HAP-1 (cell line): Measurements from ENCODE around the gene ATP1B3.

Experiments used
- DNase-seq, 2 experiments: peaks; one replicate each; pipeline ENCODE4 v3.0.0-alpha.2; 2016 to 2020; ENCODE audit warnings: low spot score in 2 of 2
- H3K27me3 ChIP-seq: fragments of 250-450 bp; sonication (Bioruptor Pico); 2 replicates; pipeline ENCODE4 v1.5.1; 2020; ENCODE audit warnings: low read depth, mild to moderate bottlenecking, moderate library complexity
- H3K36me3 ChIP-seq: fragments of 250-450 bp; sonication (Bioruptor Pico); replicated peaks from 2 replicates; pipeline ENCODE4 v1.5.1; 2020; ENCODE audit warnings: mild to moderate bottlenecking
- H3K4me1 ChIP-seq: fragments of 250-450 bp; sonication (Bioruptor Pico); 2 replicates; pipeline ENCODE4 v1.5.1; 2020; ENCODE audit warnings: mild to moderate bottlenecking
- H3K4me3 ChIP-seq: fragments of 250-450 bp; sonication (Bioruptor Pico); 2 replicates; pipeline ENCODE4 v1.5.1; 2020; ENCODE audit warnings: mild to moderate bottlenecking, moderate library complexity
- H3K9me3 ChIP-seq: fragments of 250-450 bp; sonication (Bioruptor Pico); 2 replicates; pipeline ENCODE4 v1.5.1; 2020; ENCODE audit warnings: mild to moderate bottlenecking, moderate library complexity
- in situ Hi-C: fragments of 300-500 bp; cut with MboI; formaldehyde crosslinking; loops from 3 replicates; pipeline ENCODE4 v1.14.3; 2020; ENCODE audit warnings: low sequenced_read_pairs, inconsistent platforms, mixed read lengths

The ATP1B3 gene

GRCh38 chr3:141929341-141929995, 53.0 kb downstream of the ATP1B3 start:
- H3K4me3 ChIP-seq: no peak overlapping the region
- H3K36me3 ChIP-seq: peaks cover 5% of the 10 kb centered on the region; the same call in 1 of the 2 replicates
- no peaks in the 10 kb centered on the region for H3K27me3 ChIP-seq
- H3K9me3 ChIP-seq: no peaks in the 10 kb centered on the region
- in situ Hi-C loops: no loop called here
- no peak for DNase-seq
- no peaks in the 10 kb centered on the region for H3K4me1 ChIP-seq

DNA sequence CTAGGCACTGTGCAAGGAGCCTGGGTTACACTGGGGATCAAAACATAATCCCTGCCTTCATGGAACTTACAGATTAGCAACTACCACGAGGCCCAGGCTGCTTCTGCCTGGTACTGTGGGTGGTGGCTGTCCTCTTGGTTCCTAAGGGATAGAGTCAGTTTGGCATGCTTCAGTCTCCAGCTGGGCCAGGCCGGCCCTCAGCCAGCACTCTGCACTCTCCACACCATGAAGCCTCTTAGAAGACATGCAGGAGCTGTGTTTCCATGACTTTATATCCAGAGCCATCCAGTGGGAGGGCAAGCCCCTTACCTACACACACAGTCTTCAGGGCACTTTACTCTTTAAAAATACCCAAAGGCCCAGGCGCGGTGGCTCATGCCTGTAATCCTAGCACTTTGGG, 54.4 kb downstream of the ATP1B3 start:
- in situ Hi-C loops: no loop called here
- Histone ChIP-seq H3K4me3 (no peak overlapping the region), H3K27me3 (no peaks in the 10 kb centered on the region), H3K4me1 (no peaks in the 10 kb centered on the region), H3K36me3 (no peaks in the 10 kb centered on the region), H3K9me3 (no peaks in the 10 kb centered on the region)
- no peak for DNase-seq

DNA sequence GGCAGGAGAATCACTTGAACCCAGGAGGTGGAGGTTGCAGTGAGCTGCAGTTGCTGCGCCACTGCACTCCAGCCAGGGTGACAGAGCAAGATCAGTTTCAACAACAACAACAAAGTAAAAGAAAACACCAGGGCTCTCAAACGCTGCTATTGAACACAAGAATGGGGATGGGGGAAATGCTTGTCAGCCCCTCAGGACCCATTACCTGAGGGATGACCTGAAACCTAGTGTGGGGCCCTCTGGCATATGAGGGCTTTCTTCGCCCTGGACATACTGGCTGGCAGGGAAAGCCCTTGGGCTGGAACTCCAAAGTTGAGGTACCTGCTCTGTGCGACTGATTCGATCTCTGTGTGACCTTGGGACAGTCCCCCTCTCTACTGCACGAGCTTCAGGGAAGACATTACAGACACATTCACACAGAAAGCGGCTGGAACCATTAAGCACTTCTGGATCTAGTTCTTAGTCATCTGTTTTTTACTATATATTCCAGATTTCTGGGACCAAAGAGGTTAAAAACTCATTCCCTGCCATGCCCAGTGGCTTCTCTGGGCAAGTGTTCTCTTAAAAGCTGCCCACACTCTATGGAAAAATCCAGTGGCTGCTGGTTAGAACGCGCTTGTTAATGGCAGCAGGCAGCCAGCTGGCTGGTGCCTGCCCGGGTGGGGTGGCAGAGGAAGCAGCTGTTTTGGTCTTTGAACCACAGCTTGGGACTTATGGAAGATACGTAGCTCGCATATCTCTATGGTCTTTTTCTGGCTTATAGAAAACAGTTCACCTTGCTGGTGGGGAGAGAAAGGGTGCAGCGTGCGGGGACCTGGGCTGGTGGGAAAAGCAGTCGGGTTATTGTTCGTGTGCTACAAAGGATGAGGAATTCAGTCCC, 57.2 kb downstream of the ATP1B3 start:
- Histone ChIP-seq H3K9me3 (no peaks in the 10 kb centered on the region), H3K4me3 (no peak overlapping the region), H3K4me1 (no peaks in the 10 kb centered on the region), H3K27me3 (no peaks in the 10 kb centered on the region), H3K36me3 (no peaks in the 10 kb centered on the region)
- no peak for DNase-seq
- in situ Hi-C loops: no loop called here

DNA sequence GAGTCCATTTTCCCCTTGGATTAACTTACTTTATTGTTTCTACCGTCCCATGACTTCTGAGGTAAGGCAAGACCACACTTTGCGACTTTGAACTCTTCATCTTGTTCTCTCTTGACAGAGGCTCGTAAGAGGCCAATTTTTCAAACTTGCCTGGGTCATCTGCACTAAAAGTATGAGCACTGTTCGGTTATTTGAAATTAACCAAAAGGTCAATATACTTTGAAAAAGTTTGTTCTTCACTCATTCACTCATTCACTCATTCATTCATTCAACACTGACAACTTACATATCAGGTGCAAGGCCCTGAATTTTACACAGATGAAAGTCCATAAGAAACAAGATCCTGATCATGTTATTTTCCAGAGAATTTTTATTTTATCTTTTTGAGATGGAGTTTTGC, 57.9 kb downstream of the ATP1B3 start:
- H3K4me1 ChIP-seq: no peaks in the 10 kb centered on the region
- no peaks in the 10 kb centered on the region for H3K9me3 ChIP-seq
- no peak overlapping the region for H3K4me3 ChIP-seq
- no peak for DNase-seq
- in situ Hi-C loops: no loop called here
- no peaks in the 10 kb centered on the region for H3K27me3 ChIP-seq
- H3K36me3 ChIP-seq: no peaks in the 10 kb centered on the region

GRCh38 chr3:141938011-141938500, 61.6 kb downstream of the ATP1B3 start:
- Histone ChIP-seq H3K27me3 (no peaks in the 10 kb centered on the region), H3K36me3 (no peaks in the 10 kb centered on the region), H3K9me3 (no peaks in the 10 kb centered on the region), H3K4me1 (no peaks in the 10 kb centered on the region), H3K4me3 (no peak overlapping the region)
- DNase-seq: no peak
- in situ Hi-C loops: no loop called here

DNA sequence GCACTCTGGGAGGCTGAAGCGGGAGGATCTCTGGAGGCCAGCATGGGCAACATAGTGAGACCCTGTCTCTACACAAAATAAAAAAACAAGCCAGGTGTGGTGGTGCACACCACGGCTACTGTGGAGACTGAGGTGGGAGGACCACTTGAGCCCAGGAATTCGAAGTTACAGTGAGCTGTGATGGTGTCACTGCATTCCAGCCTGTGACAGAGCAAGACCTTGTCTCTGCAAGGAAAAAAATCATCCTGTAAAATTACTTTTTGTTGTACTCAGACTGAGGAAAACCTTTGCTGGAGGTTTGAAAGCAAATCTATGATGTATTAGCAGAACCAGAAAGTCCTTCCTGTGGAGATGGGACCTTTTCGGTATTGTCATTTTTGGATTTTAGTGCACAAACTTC, 63.3 kb downstream of the ATP1B3 start:
- no peak for DNase-seq
- Histone ChIP-seq H3K9me3 (no peaks in the 10 kb centered on the region), H3K4me1 (no peaks in the 10 kb centered on the region), H3K36me3 (no peaks in the 10 kb centered on the region), H3K27me3 (no peaks in the 10 kb centered on the region), H3K4me3 (no peak overlapping the region)
- in situ Hi-C loops: no loop called here

DNA sequence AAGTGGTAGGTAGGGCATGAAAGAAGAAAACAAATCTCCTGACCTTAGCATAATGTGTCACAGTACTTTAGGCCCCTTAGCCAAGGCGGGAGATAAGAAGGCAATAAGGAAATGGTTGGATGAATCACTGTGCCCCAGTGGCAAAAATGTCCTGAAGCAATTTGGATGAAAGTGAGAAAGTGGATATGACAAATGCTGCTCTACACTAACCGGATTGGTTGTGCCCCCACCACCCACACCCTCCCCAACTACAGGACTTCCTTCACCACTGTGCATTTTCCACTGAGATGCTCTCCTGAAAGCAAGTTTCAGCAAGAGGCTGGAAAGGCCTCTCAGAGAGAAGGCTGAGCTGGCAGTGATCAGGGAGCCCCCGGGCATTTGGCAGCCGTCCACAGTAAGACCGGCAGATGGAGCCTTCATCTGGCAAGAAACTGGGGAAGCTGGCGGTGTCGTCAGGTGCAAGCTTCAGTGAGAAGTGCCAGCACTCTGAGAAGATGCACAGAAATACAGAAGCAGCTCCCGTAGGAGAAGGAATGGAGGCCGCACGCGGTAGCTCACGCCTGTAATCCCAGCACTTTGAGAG, 63.8 kb downstream of the ATP1B3 start:
- in situ Hi-C loops: no loop called here
- Histone ChIP-seq H3K4me3 (no peak overlapping the region), H3K4me1 (no peaks in the 10 kb centered on the region), H3K9me3 (no peaks in the 10 kb centered on the region), H3K27me3 (no peaks in the 10 kb centered on the region), H3K36me3 (no peaks in the 10 kb centered on the region)
- peak in 1 of 2 experiments; percentile 76 for DNase-seq

DNA sequence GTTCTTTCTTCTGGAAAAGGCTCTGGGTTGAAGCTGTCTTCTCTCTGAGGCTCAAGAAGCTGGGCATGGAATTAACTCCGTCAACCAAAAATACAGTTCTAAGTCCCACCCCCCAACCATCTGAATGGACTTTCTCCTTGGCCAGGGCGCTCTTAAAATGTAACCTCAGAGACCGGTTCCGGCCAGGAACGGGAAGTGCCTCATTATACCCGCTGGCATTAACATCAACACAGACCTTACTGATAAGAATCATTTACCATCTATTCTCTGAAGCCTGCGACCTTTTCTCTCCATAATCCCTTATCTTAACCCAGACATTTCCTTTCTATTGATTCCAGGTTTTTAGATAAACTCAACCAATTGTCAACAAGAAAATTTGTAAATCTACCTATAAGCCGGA, 64.7 kb downstream of the ATP1B3 start:
- no peak overlapping the region for H3K4me3 ChIP-seq
- no peaks in the 10 kb centered on the region for H3K27me3 ChIP-seq
- no peaks in the 10 kb centered on the region for H3K4me1 ChIP-seq
- DNase-seq: no peak
- in situ Hi-C loops: no loop called here
- no peaks in the 10 kb centered on the region for H3K9me3 ChIP-seq
- no peaks in the 10 kb centered on the region for H3K36me3 ChIP-seq

- no peaks in the 10 kb centered on the region for H3K4me1 ChIP-seq
- no peak overlapping the region for H3K4me3 ChIP-seq
- H3K36me3 ChIP-seq: no peaks in the 10 kb centered on the region
- in situ Hi-C loops: no loop called here
- DNase-seq: no peak
- H3K9me3 ChIP-seq: no peaks in the 10 kb centered on the region
- no peaks in the 10 kb centered on the region for H3K27me3 ChIP-seq
Measured at GRCh38 chr3:141942006-141942405, 65.6 kb downstream of the ATP1B3 start.

DNA sequence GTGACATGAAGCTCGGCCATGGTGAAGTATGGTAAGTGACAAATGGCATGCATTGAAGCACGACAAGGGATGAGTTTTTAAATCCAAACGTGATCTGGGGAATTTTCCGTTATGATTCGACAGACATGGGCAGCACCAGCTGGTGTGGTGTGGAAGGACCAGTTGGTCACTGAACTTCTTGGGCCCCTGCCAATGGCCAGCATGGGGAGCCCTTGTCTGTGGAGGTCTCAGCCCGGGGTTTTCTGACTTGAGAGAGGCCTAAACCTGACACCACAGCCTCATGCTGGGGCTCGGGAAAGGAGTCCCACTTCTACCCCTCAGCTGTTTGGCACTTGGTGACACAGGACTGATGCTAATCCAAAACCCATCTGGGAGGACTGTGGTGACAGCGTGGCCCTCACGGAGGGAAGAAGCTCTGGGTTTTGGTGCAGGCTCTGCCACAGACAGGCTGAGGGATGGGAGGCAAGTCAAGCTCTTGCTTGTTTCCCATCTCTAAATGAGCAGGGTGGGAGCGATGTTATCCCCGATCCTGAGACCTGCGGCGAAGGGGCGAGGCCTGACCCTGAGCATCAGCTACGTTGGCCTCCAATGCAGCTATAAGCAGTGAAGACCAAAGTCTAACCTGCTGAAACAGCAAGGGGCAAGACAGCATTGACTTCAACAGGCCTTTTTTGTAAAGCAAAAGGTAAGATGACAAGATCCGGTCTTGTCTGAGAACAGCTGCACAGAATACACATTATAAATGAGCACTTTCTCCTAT, 69.5 kb downstream of the ATP1B3 start:
- in situ Hi-C loops: no loop called here
- DNase-seq: no peak
- Histone ChIP-seq H3K9me3 (no peaks in the 10 kb centered on the region), H3K4me3 (no peak overlapping the region), H3K4me1 (no peaks in the 10 kb centered on the region), H3K36me3 (no peaks in the 10 kb centered on the region), H3K27me3 (no peaks in the 10 kb centered on the region)

DNA sequence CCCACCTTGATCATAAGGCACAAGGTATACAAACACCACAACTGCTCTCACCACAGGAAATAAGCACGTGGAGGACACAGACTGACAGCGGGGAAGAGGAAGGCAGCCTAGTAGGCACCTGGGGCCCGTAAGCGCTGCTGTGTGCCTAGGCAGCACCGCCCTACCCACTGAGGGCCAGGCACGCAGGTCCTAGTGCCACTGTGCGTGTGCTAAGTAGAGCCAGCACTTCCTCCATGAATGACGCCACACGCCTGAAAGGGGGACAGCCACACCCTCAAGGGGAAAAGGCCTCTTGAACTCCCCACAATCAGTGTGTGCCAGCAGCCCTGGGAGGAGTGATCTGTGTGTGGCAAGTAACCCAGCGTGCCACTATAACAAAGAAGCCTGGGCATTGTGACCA, 73.0 kb downstream of the ATP1B3 start:
- in situ Hi-C loops: no loop called here
- no peak for DNase-seq
- Histone ChIP-seq H3K9me3 (no peaks in the 10 kb centered on the region), H3K4me3 (no peak overlapping the region), H3K4me1 (no peaks in the 10 kb centered on the region), H3K36me3 (no peaks in the 10 kb centered on the region), H3K27me3 (no peaks in the 10 kb centered on the region)

GRCh38 chr3:141949972-141950371, 73.5 kb downstream of the ATP1B3 start:
- in situ Hi-C loops: no loop called here
- no peaks in the 10 kb centered on the region for H3K36me3 ChIP-seq
- no peak for DNase-seq

DNA sequence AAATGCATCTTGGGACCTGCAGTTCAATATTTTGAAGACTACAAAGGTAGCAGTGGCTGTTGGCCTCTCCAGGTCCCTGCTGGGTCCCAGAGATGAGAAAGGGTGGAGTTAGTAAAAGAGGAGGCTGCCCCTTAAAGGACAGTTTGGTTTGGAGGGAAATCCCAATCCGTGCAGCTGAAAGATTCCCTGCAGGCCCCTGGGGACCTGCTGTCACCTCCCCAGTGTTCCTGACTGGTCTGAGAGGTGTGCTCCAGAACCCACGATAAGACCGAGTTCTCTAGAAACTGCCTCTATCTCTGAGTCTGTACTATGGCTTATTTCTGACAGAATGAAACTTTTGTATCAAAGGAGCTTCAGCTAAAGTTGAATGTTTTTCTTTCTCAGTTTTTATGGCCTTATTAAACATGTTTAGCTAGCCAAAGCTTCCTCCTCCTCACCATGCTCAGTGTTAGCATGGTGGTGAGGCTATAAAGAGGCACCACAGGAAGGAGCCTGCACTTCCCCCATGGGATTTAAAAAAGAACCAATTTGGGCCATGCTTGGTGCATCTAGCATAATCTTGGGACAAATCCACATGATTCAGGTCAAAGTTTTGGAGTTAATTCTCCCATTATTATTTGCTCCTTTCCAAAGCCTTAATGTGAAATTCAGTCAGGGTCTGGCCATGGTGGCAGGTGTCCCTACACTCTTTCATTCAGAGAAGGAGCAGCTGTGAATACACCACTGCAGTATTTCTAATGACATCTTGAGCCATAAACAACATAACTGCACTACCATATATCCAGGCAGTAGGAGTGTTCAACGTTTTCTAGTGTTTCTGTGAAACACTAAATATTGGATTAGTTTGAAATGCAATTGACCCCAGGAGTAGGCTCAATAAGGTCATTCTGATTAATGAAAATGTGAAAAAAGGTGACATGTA, 74.4 kb downstream of the ATP1B3 start:
- Histone ChIP-seq H3K36me3 (no peaks in the 10 kb centered on the region), H3K4me3 (no peak overlapping the region), H3K9me3 (no peaks in the 10 kb centered on the region), H3K27me3 (no peaks in the 10 kb centered on the region), H3K4me1 (peaks cover 12% of the 10 kb centered on the region)
- DNase-seq: no peak
- in situ Hi-C loops: no loop called here

More at GRCh38 chr3:141949972-141950371, 73.5 kb downstream of the ATP1B3 start:
- no peak overlapping the region for H3K4me3 ChIP-seq
- no peaks in the 10 kb centered on the region for H3K27me3 ChIP-seq
- no peaks in the 10 kb centered on the region for H3K9me3 ChIP-seq
- H3K4me1 ChIP-seq: peaks cover 4% of the 10 kb centered on the region
